ENCODE results near the gene RNU6-9. TPM values are rescaled to one million over a fixed set of nuclear protein-coding genes. Genes with fewer than 3 reads are reported as not detected.
A peak's percentile ranks its signal among the peaks of the same experiment; 100 is the strongest.

Gene RNU6-9
- total RNA-seq, 2 donors from 2014 or later = not detected

- H3K27me3 Mint-ChIP-seq (ENCODE audit: low read depth) = no peaks in the 10 kb centered on the region
- H3K9me3 Mint-ChIP-seq = no peaks in the 10 kb centered on the region
- no peak overlapping the region for H3K4me3 Mint-ChIP-seq
- ATAC-seq (replicated peaks in 1 of 2) = no peak
- peaks cover 2 to 4% of the 10 kb centered on the region in 2 donors for H3K36me3 Mint-ChIP-seq (ENCODE audit: insufficient read depth in 2 of 2)
- DNase-seq = no peak
- peaks cover 20% of the 10 kb centered on the region for H3K4me1 Mint-ChIP-seq (ENCODE audit: low read depth)
- H3K27ac Mint-ChIP-seq = no peak overlapping the region
Measured at GRCh38 chr19:867855-868457, 25.3 kb upstream of the RNU6-9 start.

- H3K9me3 Mint-ChIP-seq = no peaks in the 10 kb centered on the region
- DNase-seq (no peak), ATAC-seq (replicated peaks in 1 of 2) (no peak)
Measured at GRCh38 chr19:868458-869244, 24.6 kb upstream of the RNU6-9 start.

GRCh38 chr19:869245-870177 is 23.8 kb upstream of the RNU6-9 start:
- ATAC-seq (replicated peaks in 1 of 2) = no peak
- no peak for DNase-seq
- Mint-ChIP-seq H3K9me3 (no peaks in the 10 kb centered on the region), H3K27me3 (ENCODE audit: low read depth) (no peaks in the 10 kb centered on the region), H3K4me1 (ENCODE audit: low read depth) (peaks cover 11% of the 10 kb centered on the region), H3K4me3 (no peak overlapping the region), H3K27ac (no peak overlapping the region), H3K36me3 (ENCODE audit: insufficient read depth in 2 of 2) (peaks cover 2 to 4% of the 10 kb centered on the region in 2 donors)

More at GRCh38 chr19:868458-869244, 24.6 kb upstream of the RNU6-9 start:
- Mint-ChIP-seq H3K4me1 (ENCODE audit: low read depth) (peaks cover 14% of the 10 kb centered on the region), H3K36me3 (ENCODE audit: insufficient read depth in 2 of 2) (peaks cover 2 to 4% of the 10 kb centered on the region in 2 donors), H3K27me3 (ENCODE audit: low read depth) (no peaks in the 10 kb centered on the region), H3K4me3 (no peak overlapping the region), H3K27ac (no peak overlapping the region)

- Mint-ChIP-seq H3K4me3 (peak overlapping the region; percentile 36 to 52), H3K36me3 (ENCODE audit: insufficient read depth in 2 of 2) (peaks cover 2 to 4% of the 10 kb centered on the region in 2 donors), H3K9me3 (no peaks in the 10 kb centered on the region), H3K27ac (no peak overlapping the region), H3K4me1 (ENCODE audit: low read depth) (peaks cover 11% of the 10 kb centered on the region), H3K27me3 (ENCODE audit: low read depth) (no peaks in the 10 kb centered on the region)
- DNase-seq = no peak
- ATAC-seq (replicated peaks in 1 of 2) = no peak
Measured at GRCh38 chr19:870314-870713, 23.0 kb upstream of the RNU6-9 start.

GRCh38 chr19:870963-871401 is 22.3 kb upstream of the RNU6-9 start:
- no peak overlapping the region for H3K27ac Mint-ChIP-seq

GRCh38 chr19:871446-872265 is 21.6 kb upstream of the RNU6-9 start:
- ATAC-seq (replicated peaks in 1 of 2) = no peak
- Mint-ChIP-seq H3K36me3 (ENCODE audit: insufficient read depth in 2 of 2) (peaks cover 2 to 4% of the 10 kb centered on the region in 2 donors), H3K27ac (peak overlapping the region; percentile 87), H3K4me3 (peak overlapping the region; percentile 74 to 80), H3K9me3 (no peaks in the 10 kb centered on the region), H3K27me3 (ENCODE audit: low read depth) (no peaks in the 10 kb centered on the region), H3K4me1 (ENCODE audit: low read depth) (peaks cover 11% of the 10 kb centered on the region)
- no peak for DNase-seq

More at GRCh38 chr19:870963-871401, 22.3 kb upstream of the RNU6-9 start:
- H3K9me3 Mint-ChIP-seq = no peaks in the 10 kb centered on the region
- peaks cover 11% of the 10 kb centered on the region for H3K4me1 Mint-ChIP-seq (ENCODE audit: low read depth)
- DNase-seq = no peak
- no peak overlapping the region for H3K4me3 Mint-ChIP-seq
- H3K27me3 Mint-ChIP-seq (ENCODE audit: low read depth) = no peaks in the 10 kb centered on the region
- H3K36me3 Mint-ChIP-seq (ENCODE audit: insufficient read depth in 2 of 2) = peaks cover 2 to 4% of the 10 kb centered on the region in 2 donors
- ATAC-seq (replicated peaks in 1 of 2) = no peak

GRCh38 chr19:872266-872951 is 20.9 kb upstream of the RNU6-9 start:
- peak overlapping the region; percentile 74 to 80 for H3K4me3 Mint-ChIP-seq
- H3K9me3 Mint-ChIP-seq = no peaks in the 10 kb centered on the region
- peak; percentile 88 to 89 for ATAC-seq (replicated peaks in 1 of 2)
- peak overlapping the region; percentile 56 for H3K27ac Mint-ChIP-seq
- H3K36me3 Mint-ChIP-seq (ENCODE audit: insufficient read depth in 2 of 2) = peaks cover 2 to 4% of the 10 kb centered on the region in 2 donors
- peaks cover 11% of the 10 kb centered on the region for H3K4me1 Mint-ChIP-seq (ENCODE audit: low read depth)
- DNase-seq = peak; percentile 87 to 92
- H3K27me3 Mint-ChIP-seq (ENCODE audit: low read depth) = no peaks in the 10 kb centered on the region

GRCh38 chr19:873084-873483 is 20.2 kb upstream of the RNU6-9 start:
- no peaks in the 10 kb centered on the region for H3K9me3 Mint-ChIP-seq
- no peak overlapping the region for H3K27ac Mint-ChIP-seq
- no peaks in the 10 kb centered on the region for H3K27me3 Mint-ChIP-seq (ENCODE audit: low read depth)
- DNase-seq (peak; percentile 71 to 83), ATAC-seq (replicated peaks in 1 of 2) (peak; percentile 80 to 82)
- peaks cover 0 to 4% of the 10 kb centered on the region in 2 donors for H3K36me3 Mint-ChIP-seq (ENCODE audit: insufficient read depth in 2 of 2)
- H3K4me1 Mint-ChIP-seq (ENCODE audit: low read depth) = peaks cover 11% of the 10 kb centered on the region
- H3K4me3 Mint-ChIP-seq = peak overlapping the region; percentile 63 to 70

- DNase-seq (no peak), ATAC-seq (replicated peaks in 1 of 2) (no peak)
- Mint-ChIP-seq H3K27ac (no peak overlapping the region), H3K4me1 (ENCODE audit: low read depth) (peaks cover 11% of the 10 kb centered on the region), H3K4me3 (no peak overlapping the region), H3K27me3 (ENCODE audit: low read depth) (no peaks in the 10 kb centered on the region), H3K9me3 (no peaks in the 10 kb centered on the region), H3K36me3 (ENCODE audit: insufficient read depth in 2 of 2) (peaks cover 0 to 3% of the 10 kb centered on the region in 2 donors)
Measured at GRCh38 chr19:873561-874041, 19.7 kb upstream of the RNU6-9 start.

- H3K9me3 Mint-ChIP-seq = no peaks in the 10 kb centered on the region
- no peak overlapping the region for H3K27ac Mint-ChIP-seq
- H3K27me3 Mint-ChIP-seq (ENCODE audit: low read depth) = no peaks in the 10 kb centered on the region
- ATAC-seq (replicated peaks in 1 of 2) (no peak), DNase-seq (no peak)
- peaks cover 0 to 3% of the 10 kb centered on the region in 2 donors for H3K36me3 Mint-ChIP-seq (ENCODE audit: insufficient read depth in 2 of 2)
- H3K4me1 Mint-ChIP-seq (ENCODE audit: low read depth) = peaks cover 11% of the 10 kb centered on the region
- no peak overlapping the region for H3K4me3 Mint-ChIP-seq
Measured at GRCh38 chr19:875265-875879, 17.9 kb upstream of the RNU6-9 start.

GRCh38 chr19:876089-876488 is 17.2 kb upstream of the RNU6-9 start:
- Mint-ChIP-seq H3K27ac (no peak overlapping the region), H3K9me3 (no peaks in the 10 kb centered on the region), H3K4me3 (no peak overlapping the region), H3K4me1 (ENCODE audit: low read depth) (peaks cover 11% of the 10 kb centered on the region), H3K36me3 (ENCODE audit: insufficient read depth in 2 of 2) (peaks cover 0 to 1% of the 10 kb centered on the region in 2 donors), H3K27me3 (ENCODE audit: low read depth) (no peaks in the 10 kb centered on the region)
- no peak for ATAC-seq (replicated peaks in 1 of 2)
- DNase-seq = no peak
